ENCODE measurements around the gene TWF2.
"Not testable (repeated sequence)": the region's sequence is repeated elsewhere in the genome, so short reads cannot be mapped to it uniquely, and the experiment has no call there.

Gene TWF2

DNA sequence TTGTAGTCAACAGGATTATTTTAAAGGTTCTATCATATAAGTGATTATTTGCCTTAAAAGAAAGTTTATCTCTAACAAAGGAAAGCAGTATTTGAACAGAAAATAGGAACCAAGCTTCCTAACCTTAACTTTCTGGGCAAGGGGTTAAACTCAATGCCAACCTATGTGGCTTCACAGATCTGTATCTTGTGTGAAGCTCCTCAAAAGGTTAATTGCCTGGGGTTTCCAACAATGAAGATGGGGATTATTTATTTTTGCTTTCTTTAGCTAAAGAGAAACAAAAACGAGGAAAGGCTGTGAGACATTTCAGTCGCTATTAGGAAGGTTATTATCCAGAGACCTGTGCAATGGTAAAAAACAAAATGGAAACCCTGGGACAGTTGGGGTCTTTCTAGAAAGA lies 40.6 kb upstream of the TWF2 start:
- no peak for DNase-seq (ENCODE audit: low read depth)
- no peak overlapping the region for H3K4me3 ChIP-seq (ENCODE audit: control insufficient read depth, low read depth, low read length)
- TF ChIP-seq CTCF (IDR thresholded peaks at IDR 0.05; ENCODE audit: control insufficient read depth, insufficient read depth, low read depth, low read length, missing control alignments): no peak

- peak; percentile 56 for DNase-seq (ENCODE audit: low read depth)
- H3K4me3 ChIP-seq (ENCODE audit: control insufficient read depth, low read depth, low read length): peak within 1 kb of the TSS; percentile 93
- peak; percentile 59 for TF ChIP-seq CTCF (IDR thresholded peaks at IDR 0.05; ENCODE audit: control insufficient read depth, insufficient read depth, low read depth, low read length, missing control alignments)
These were observed 39.6 kb upstream of the TWF2 start, which contains the start of gene WDR82 for GRCh38 chr3:52278510-52279069. Gene WDR82, minus strand, starts transcription at chr3:52278649. Its CDS starts 288 bp downstream, at chr3:52278361.

DNA sequence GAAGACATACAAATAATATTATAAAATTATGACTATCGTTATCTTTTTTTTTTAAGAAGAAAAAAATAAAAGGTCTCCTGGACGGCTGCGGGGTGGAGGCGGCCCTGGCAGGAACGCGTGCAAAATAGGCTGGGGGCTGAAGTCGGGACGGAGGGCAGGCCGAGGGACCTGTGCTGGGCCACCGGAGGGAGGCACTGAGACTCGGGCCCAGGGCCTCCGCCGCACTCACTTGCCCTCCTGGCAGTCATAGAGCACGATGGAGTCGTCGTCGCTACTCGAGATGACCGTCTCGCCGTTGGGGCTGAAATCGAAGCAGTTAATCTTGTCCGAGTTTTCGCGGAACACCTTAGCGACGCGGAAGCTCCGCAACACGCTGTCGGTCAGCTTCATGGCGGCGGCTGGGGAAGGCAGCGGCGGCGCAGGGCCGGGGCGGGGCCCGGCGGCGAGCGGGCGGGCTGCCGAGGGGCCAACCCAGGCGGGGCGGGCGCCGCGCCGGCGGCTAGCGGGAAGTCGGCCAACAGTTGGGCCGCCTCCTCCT lies 39.1 kb upstream of the TWF2 start:
- H3K4me3 ChIP-seq (ENCODE audit: control insufficient read depth, low read depth, low read length): peak overlapping the region; percentile 93
- TF ChIP-seq CTCF (IDR thresholded peaks at IDR 0.05; ENCODE audit: control insufficient read depth, insufficient read depth, low read depth, low read length, missing control alignments): peak; percentile 50
- no peak for DNase-seq (ENCODE audit: low read depth)

GRCh38 chr3:52277071-52277964 lies 38.4 kb upstream of the TWF2 start:
- DNase-seq (ENCODE audit: low read depth): no peak
- peak overlapping the region; percentile 93 for H3K4me3 ChIP-seq (ENCODE audit: control insufficient read depth, low read depth, low read length)

DNA sequence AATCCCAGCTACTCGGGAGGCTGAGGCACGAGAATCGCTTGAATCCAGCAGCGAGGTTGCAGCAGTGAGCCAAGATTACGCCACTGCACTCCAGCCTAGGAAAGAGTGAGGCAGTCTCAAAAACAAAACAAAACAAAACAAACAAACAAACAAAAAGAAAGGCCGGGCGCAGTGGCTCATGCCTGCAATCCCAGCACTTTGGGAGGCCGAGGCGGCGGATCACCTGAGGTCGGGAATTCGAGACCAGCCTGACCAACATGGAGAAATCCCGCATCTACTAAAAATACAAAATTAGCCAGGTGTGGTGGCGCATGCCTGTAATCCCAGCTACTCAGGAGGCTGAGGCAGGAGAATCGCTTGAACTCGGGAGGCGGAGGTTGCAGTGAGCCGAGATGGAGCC lies 35.8 kb upstream of the TWF2 start:
- H3K4me3 ChIP-seq (ENCODE audit: control insufficient read depth, low read depth, low read length); DNase-seq (ENCODE audit: low read depth): not testable (repeated sequence)

More at GRCh38 chr3:52277071-52277964, 38.4 kb upstream of the TWF2 start:
- no peak for TF ChIP-seq CTCF (IDR thresholded peaks at IDR 0.05; ENCODE audit: control insufficient read depth, insufficient read depth, low read depth, low read length, missing control alignments)

DNA sequence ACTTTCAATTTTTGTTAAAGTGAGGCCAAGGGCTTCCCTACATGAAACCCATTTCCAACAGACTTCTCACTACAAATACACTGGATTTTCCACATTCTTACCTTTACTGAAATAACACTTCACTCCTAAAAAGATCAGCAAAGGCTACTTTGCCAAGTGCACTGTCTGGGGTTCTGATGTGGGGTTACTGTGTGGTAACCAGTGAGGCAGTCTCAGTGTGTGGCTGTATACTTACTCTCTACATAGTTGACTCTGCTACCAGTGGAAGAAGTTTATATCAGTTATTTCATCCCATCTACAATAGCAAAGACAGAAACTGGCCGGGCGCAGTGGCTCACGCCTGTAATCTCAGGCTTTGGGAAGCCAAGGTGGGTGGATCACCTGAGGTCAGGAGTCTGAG lies 33.9 kb upstream of the TWF2 start:
- TF ChIP-seq CTCF (IDR thresholded peaks at IDR 0.05; ENCODE audit: control insufficient read depth, insufficient read depth, low read depth, low read length, missing control alignments): no peak
- no peak for DNase-seq (ENCODE audit: low read depth)
- H3K4me3 ChIP-seq (ENCODE audit: control insufficient read depth, low read depth, low read length): no peak overlapping the region

DNA sequence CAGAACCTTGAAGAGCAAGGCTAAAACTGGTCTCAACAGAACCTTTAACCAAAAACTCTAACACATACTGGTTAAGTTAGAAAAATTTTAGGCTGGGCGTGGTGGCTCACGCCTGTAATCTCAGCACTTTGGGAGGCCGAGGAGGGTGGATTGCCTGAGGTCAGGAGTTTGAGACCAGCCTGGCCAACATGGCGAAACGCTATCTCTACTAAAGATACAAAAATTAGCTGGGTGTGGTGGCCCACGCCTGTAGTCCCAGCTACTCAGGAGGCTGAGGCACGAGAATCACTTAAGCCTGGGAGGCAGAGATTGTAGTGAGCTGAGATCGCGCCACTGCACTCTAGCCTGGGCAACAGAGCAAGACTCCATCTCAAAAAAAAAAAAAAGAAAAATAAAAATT lies 33.2 kb upstream of the TWF2 start:
- not testable (repeated sequence) for DNase-seq (ENCODE audit: low read depth); H3K4me3 ChIP-seq (ENCODE audit: control insufficient read depth, low read depth, low read length)
